ENCODE measurements around the gene DUSP12. TPM values are rescaled to one million over a fixed set of nuclear protein-coding genes. Genes with fewer than 3 reads are reported as not detected.

Gene DUSP12
- total RNA-seq, 1 experiment from 2014 or later: 28.0 TPM

GRCh38 chr1:161790587-161791317 lies 41.2 kb downstream of the DUSP12 start:
- no peaks in the 10 kb centered on the region for H3K9me3 ChIP-seq (ENCODE audit: control insufficient read depth, low read depth, low read length)
- H3K4ac ChIP-seq (ENCODE audit: low read depth, low read length): no peak overlapping the region
- H2BK5ac ChIP-seq (ENCODE audit: insufficient read length, low read length): no peak overlapping the region
- H4K20me1 ChIP-seq (ENCODE audit: control insufficient read depth, insufficient read depth, insufficient read length): no peaks in the 10 kb centered on the region
- H3K27ac ChIP-seq (ENCODE audit: insufficient read length, low read depth, low read length): no peak overlapping the region
- Mint-ChIP-seq H3K4me3 (no peak overlapping the region), H3K36me3 (ENCODE audit: insufficient read depth in 1 of 3, low read depth in 3 of 3) (peaks cover 0 to 9% (median 0%) of the 10 kb centered on the region in 3 experiments; a peak in 2 of 7 replicates), H3K27ac (no peak overlapping the region; a peak in 1 of 7 replicates), H3K9me3 (no peaks in the 10 kb centered on the region), H3K27me3 (ENCODE audit: low read depth) (no peaks in the 10 kb centered on the region), H3K4me1 (no peaks in the 10 kb centered on the region)
- WGBS (ENCODE audit: extremely low coverage, insufficient read length, low lambda C conversion rate): no CpG with 5 or more reads among the region's 4 CpGs
- TF ChIP-seq CTCF (conservative IDR thresholded peaks at IDR 0.05): no peak
- no peak overlapping the region for H4K5ac ChIP-seq (ENCODE audit: insufficient read length, low read depth, low read length)
- no peaks in the 10 kb centered on the region for H3K79me2 ChIP-seq (ENCODE audit: insufficient read depth, low read length)
- no peak overlapping the region for H2AK5ac ChIP-seq (ENCODE audit: insufficient read length, low read length)
- no peak overlapping the region for H4K8ac ChIP-seq (replicated peaks; ENCODE audit: insufficient read length, low read depth, low read length)
- no peaks in the 10 kb centered on the region for H3K27me3 ChIP-seq (ENCODE audit: insufficient read depth, low read length)
- no peak overlapping the region for H3K14ac ChIP-seq (ENCODE audit: insufficient read depth, low read length)
- no peak overlapping the region for H2BK120ac ChIP-seq (ENCODE audit: low read depth, low read length, poor library complexity, severe bottlenecking)
- no peak overlapping the region for H2BK12ac ChIP-seq (ENCODE audit: insufficient read length, low read depth, low read length)
- no peaks in the 10 kb centered on the region for H3K4me1 ChIP-seq (ENCODE audit: insufficient read depth, low read length)
- no peak overlapping the region for H3K23ac ChIP-seq (ENCODE audit: insufficient read length, low read depth, low read length)
- no peak overlapping the region for H3K18ac ChIP-seq (ENCODE audit: insufficient read length, low read depth, low read length)
- H4K91ac ChIP-seq (ENCODE audit: insufficient read length, low read depth, low read length): no peak overlapping the region
- H3T11ph ChIP-seq (ENCODE audit: low read length): no peak overlapping the region
- H3K9ac ChIP-seq (ENCODE audit: extremely low read depth, insufficient read length, low read length): no peak overlapping the region
- no peak overlapping the region for H3K56ac ChIP-seq (ENCODE audit: insufficient read length, low read depth, low read length)
- no peak overlapping the region for H2BK20ac ChIP-seq (ENCODE audit: low read depth, low read length, poor library complexity, severe bottlenecking)
- H3K79me1 ChIP-seq (ENCODE audit: insufficient read depth, low read depth, low read length, poor library complexity, severe bottlenecking): no peaks in the 10 kb centered on the region
- H2BK15ac ChIP-seq (ENCODE audit: low read depth, low read length): no peak overlapping the region
- H3K23me2 ChIP-seq (ENCODE audit: insufficient read length, low read depth, low read length, poor library complexity, severe bottlenecking): no peaks in the 10 kb centered on the region
- no peak overlapping the region for H2AFZ ChIP-seq (ENCODE audit: low read length)
- H3K4me2 ChIP-seq (ENCODE audit: insufficient read depth, insufficient read length, low read length): no peak overlapping the region
- DNase-seq: no peak
